Stromal cell of bone marrow (primary cell): ENCODE data around the gene WWP2.
A peak's percentile ranks its signal among the peaks of the same experiment; 100 is the strongest.
"Not testable (repeated sequence)": the region's sequence is repeated elsewhere in the genome, so short reads cannot be mapped to it uniquely, and the experiment has no call there.

Experiments used
- DNase-seq: peaks from one replicate; pipeline ENCODE4 v3.0.0-alpha.2; 2012; ENCODE audit warnings: low read depth

Gene WWP2

GRCh38 chr16:69761983-69762813 lies at the start of gene WWP2:
Gene WWP2 (plus strand): TSS chr16:69762332. CDS start chr16:69787011, 24,679 bp downstream.
- no peak for DNase-seq

- DNase-seq = no peak
These were observed 49.1 kb upstream of the WWP2 start for GRCh38 chr16:69712914-69713581.

GRCh38 chr16:69717066-69717465 lies 45.1 kb upstream of the WWP2 start:
- no peak for DNase-seq

- no peak for DNase-seq
These were observed 43.9 kb upstream of the WWP2 start for GRCh38 chr16:69718111-69718764.

GRCh38 chr16:69720822-69721430 lies 41.2 kb upstream of the WWP2 start:
- no peak for DNase-seq

GRCh38 chr16:69721441-69721957 lies 40.6 kb upstream of the WWP2 start:
- no peak for DNase-seq

- DNase-seq = no peak
These were observed 37.7 kb upstream of the WWP2 start for GRCh38 chr16:69724414-69724873.

- DNase-seq = no peak
These were observed 37.1 kb upstream of the WWP2 start for GRCh38 chr16:69724981-69725479.

GRCh38 chr16:69725480-69726312 lies 36.4 kb upstream of the WWP2 start:
- DNase-seq = no peak

- peak; percentile 94 for DNase-seq
These were observed 35.6 kb upstream of the WWP2 start, which contains the start of gene NQO1 for GRCh38 chr16:69726313-69727060. Gene NQO1 (minus strand): TSS chr16:69726560. CDS start chr16:69726439, 121 bp downstream.

- DNase-seq = no peak
These were observed 34.2 kb upstream of the WWP2 start for GRCh38 chr16:69727916-69728270.

- DNase-seq = not testable (repeated sequence)
These were observed 33.1 kb upstream of the WWP2 start for GRCh38 chr16:69729030-69729429.

- not testable (repeated sequence) for DNase-seq
These were observed 30.9 kb upstream of the WWP2 start for GRCh38 chr16:69731280-69731679.

GRCh38 chr16:69732101-69732500 lies 30.0 kb upstream of the WWP2 start:
- no peak for DNase-seq

- no peak for DNase-seq
These were observed 20.6 kb upstream of the WWP2 start for GRCh38 chr16:69741519-69741918.

GRCh38 chr16:69741951-69742904 lies 19.9 kb upstream of the WWP2 start:
- DNase-seq = no peak

GRCh38 chr16:69744363-69745231 lies 17.5 kb upstream of the WWP2 start:
- no peak for DNase-seq

GRCh38 chr16:69745232-69745612 lies 16.9 kb upstream of the WWP2 start:
- no peak for DNase-seq
